Endothelial cell (in vitro differentiated cells): ENCODE measurements around the gene DDX6. TPM values are rescaled to one million over a fixed set of nuclear protein-coding genes. Genes with fewer than 3 reads are reported as not detected.
"Not testable (repeated sequence)": the region's sequence is repeated elsewhere in the genome, so short reads cannot be mapped to it uniquely, and the experiment has no call there.

Experiments
- DNase-seq: peaks from one replicate; pipeline ENCODE4 v3.0.0; 2021; ENCODE audit warnings: low spot score
- H3K27ac Mint-ChIP-seq: one replicate; pipeline ENCODE4 v1.8.0; 2021; ENCODE audit warnings: mixed read lengths, inconsistent platforms; ENCODE audit not compliant: unreplicated experiment
- H3K27me3 Mint-ChIP-seq: one replicate; pipeline ENCODE4 v1.8.0; 2021; ENCODE audit warnings: mild to moderate bottlenecking, moderate library complexity, mixed read lengths, inconsistent platforms; ENCODE audit not compliant: unreplicated experiment
- H3K36me3 Mint-ChIP-seq: one replicate; pipeline ENCODE4 v1.8.0; 2021; ENCODE audit warnings: mild to moderate bottlenecking, low read depth, mixed read lengths, inconsistent platforms; ENCODE audit not compliant: unreplicated experiment
- H3K4me1 Mint-ChIP-seq: one replicate; pipeline ENCODE4 v1.8.0; 2021; ENCODE audit warnings: mild to moderate bottlenecking, mixed read lengths, inconsistent platforms; ENCODE audit not compliant: unreplicated experiment
- H3K4me3 Mint-ChIP-seq: one replicate; pipeline ENCODE4 v1.8.0; 2021; ENCODE audit warnings: mild to moderate bottlenecking, mixed read lengths, inconsistent platforms; ENCODE audit not compliant: unreplicated experiment
- H3K9me3 Mint-ChIP-seq: one replicate; pipeline ENCODE4 v1.8.0; 2021; ENCODE audit warnings: mixed read lengths, inconsistent platforms; ENCODE audit not compliant: unreplicated experiment
- total RNA-seq: library from RNA; stranded (reverse); fragmentation: NEBNext Ultra II Directional; extraction: Animal tissue kit (Norgen Biotek cat#: 25700); gene quantifications from one replicate; pipeline ENCODE4 v1.2.1, GENCODE V29; 2021; ENCODE audit not compliant: unreplicated experiment
- TF ChIP-seq, protein P1 (sequence below): fragments of 200-600 bp; sonication (generic); IDR thresholded peaks from one replicate; pipeline ENCODE4 v1.5.0; 2021; ENCODE audit warnings: antibody characterized with exemption; ENCODE audit not compliant: unreplicated experiment

Gene DDX6
- total RNA-seq, 1 donor from 2014 or later: 165 TPM

DNA sequence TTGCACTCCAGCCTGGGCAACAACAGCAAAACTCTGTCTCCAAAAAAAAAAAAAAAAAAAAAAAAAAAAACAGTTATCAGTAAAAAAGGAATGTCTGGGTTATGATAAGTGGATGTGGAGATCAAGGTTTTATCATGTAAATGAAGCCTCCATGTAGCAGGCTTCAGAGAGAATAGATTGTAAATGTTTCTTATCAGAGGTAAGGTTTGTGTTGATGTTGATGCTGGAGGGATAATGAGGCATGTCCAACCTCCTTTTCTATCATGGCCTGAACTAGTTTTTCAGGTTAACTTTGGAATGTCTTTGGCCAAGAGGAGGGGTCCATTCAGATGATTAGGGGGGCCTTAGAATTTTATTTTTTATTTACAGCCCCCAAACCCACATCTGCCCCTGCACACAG, 76.1 kb downstream of the DDX6 start:
- peaks cover 45% of the 10 kb centered on the region for H3K4me1 Mint-ChIP-seq
- peaks cover 1% of the 10 kb centered on the region for H3K27me3 Mint-ChIP-seq
- no peaks in the 10 kb centered on the region for H3K36me3 Mint-ChIP-seq
- no peak overlapping the region for H3K4me3 Mint-ChIP-seq
- TF ChIP-seq, protein P1, sequence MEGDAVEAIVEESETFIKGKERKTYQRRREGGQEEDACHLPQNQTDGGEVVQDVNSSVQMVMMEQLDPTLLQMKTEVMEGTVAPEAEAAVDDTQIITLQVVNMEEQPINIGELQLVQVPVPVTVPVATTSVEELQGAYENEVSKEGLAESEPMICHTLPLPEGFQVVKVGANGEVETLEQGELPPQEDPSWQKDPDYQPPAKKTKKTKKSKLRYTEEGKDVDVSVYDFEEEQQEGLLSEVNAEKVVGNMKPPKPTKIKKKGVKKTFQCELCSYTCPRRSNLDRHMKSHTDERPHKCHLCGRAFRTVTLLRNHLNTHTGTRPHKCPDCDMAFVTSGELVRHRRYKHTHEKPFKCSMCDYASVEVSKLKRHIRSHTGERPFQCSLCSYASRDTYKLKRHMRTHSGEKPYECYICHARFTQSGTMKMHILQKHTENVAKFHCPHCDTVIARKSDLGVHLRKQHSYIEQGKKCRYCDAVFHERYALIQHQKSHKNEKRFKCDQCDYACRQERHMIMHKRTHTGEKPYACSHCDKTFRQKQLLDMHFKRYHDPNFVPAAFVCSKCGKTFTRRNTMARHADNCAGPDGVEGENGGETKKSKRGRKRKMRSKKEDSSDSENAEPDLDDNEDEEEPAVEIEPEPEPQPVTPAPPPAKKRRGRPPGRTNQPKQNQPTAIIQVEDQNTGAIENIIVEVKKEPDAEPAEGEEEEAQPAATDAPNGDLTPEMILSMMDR: no peak
- no peak overlapping the region for H3K27ac Mint-ChIP-seq
- DNase-seq: no peak
- no peaks in the 10 kb centered on the region for H3K9me3 Mint-ChIP-seq

DNA sequence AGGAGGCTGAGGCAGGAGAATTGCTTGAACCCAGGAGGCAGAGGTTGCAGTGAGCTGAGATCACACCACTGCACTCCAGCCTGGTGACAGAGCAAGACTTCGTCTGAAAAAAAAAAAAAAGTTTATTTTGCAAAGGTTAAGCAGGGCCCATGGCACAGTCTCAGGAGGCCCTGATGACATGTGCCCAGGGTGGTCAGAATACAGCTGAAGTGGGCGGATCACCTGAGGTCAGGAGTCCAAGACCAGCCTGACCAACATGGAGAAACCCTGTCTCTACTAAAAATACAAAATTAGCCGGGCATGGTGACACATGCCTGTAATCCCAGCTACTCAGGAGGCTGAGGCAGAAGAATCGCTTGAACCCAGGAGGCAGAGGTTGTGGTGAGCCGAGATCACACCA, 76.5 kb downstream of the DDX6 start:
- not testable (repeated sequence) for H3K9me3 Mint-ChIP-seq, H3K27ac Mint-ChIP-seq, DNase-seq, H3K4me3 Mint-ChIP-seq, H3K36me3 Mint-ChIP-seq, H3K27me3 Mint-ChIP-seq
- H3K4me1 Mint-ChIP-seq: peaks cover 41% of the 10 kb centered on the region

DNA sequence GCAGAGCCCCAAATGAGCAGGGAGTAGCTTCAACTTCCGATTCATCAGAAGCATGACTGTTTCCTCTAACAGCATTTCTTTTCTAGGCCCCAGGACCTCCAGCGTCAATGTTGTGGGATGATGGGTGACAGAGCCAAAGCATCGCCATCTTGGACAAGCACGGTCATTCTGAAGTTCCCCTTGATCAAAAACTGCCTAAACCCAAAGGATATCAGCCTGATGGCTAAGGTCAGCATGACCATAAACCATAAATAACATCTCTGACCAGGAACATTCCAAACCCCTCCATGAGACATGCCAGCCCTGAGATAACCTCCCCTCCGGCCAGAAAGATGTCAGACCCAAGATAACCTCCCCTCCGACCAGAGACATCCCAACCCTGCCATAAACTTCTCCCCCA, 82.7 kb downstream of the DDX6 start:
- Mint-ChIP-seq H3K27me3 (no peaks in the 10 kb centered on the region), H3K9me3 (no peaks in the 10 kb centered on the region), H3K4me3 (no peak overlapping the region), H3K4me1 (peaks cover 2% of the 10 kb centered on the region), H3K36me3 (no peaks in the 10 kb centered on the region), H3K27ac (no peak overlapping the region)
- no peak for DNase-seq
- TF ChIP-seq, protein P1: no peak

DNA sequence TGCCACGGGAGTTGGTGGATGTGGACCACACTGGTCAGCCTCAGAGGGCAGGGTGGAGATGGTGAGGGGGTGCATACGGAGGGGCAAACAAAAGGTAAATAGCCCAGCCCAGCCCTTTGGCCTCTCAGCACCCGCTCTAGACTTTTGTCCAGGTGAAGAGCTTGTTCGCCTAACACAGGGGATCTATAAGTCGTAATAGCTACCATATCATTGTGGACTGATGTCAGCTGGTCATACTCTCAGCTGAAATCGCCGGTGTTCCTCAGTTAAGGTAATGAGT, 84.5 kb downstream of the DDX6 start:
- no peak for DNase-seq
- Mint-ChIP-seq H3K27me3 (no peaks in the 10 kb centered on the region), H3K4me3 (no peak overlapping the region), H3K27ac (no peak overlapping the region), H3K36me3 (no peaks in the 10 kb centered on the region), H3K4me1 (peaks cover 2% of the 10 kb centered on the region), H3K9me3 (no peaks in the 10 kb centered on the region)
- TF ChIP-seq, protein P1: no peak

DNA sequence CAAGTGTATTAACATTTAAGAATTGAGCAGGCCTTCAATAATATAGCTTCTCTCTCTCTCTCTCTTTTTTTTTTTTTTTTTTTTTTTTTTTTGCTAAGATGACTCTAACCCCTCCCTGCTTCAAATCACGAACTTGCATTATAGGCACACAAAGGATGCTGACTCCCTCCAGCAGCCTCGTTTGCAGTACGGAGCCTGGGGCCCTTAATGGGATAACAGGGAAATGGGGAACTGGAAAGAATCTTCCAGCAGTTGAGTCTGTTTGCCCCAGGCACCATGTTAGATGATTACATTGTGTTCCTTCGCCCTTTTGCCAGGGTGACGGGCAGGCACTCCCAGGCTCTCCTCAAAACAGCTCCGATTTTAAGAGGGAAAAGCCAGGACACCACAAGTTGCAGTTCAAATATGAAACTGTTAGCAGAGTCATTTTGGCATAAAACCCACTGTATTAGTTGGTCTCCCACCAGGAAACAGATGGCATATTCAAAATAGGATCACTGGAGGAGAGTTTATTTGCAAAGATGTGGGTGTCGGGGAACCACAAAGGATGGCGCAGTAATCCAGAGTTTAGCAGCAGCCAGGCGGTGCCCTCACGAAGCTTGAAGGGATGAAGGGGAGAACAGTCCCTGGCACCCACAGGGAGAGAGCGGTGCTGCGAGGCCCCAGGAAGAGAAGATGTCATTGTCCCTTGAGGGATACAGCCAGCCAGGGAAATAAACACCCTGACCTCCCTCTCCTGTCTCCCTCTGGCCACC, 85.0 kb downstream of the DDX6 start:
- Mint-ChIP-seq H3K27me3 (no peaks in the 10 kb centered on the region), H3K4me1 (peaks cover 2% of the 10 kb centered on the region), H3K27ac (no peak overlapping the region), H3K36me3 (no peaks in the 10 kb centered on the region), H3K9me3 (no peaks in the 10 kb centered on the region), H3K4me3 (no peak overlapping the region)
- TF ChIP-seq, protein P1: no peak
- no peak for DNase-seq
